Endodermal cell (in vitro differentiated cells): ENCODE results near the gene SLC25A39. TPM values are rescaled to one million over a fixed set of nuclear protein-coding genes. Genes with fewer than 3 reads are reported as not detected.
A peak's percentile ranks its signal among the peaks of the same experiment; 100 is the strongest.

Experiments
- DNase-seq: peaks from one replicate; pipeline ENCODE4 v3.0.0-alpha.2; 2017
- H3K27ac ChIP-seq: 2 replicates; pipeline ENCODE4 v1.5.1; 2013; ENCODE audit warnings: mild to moderate bottlenecking, low read depth, low read length, moderate library complexity
- H3K27me3 ChIP-seq: 2 replicates; pipeline ENCODE4 v1.6.1; 2013; ENCODE audit warnings: mild to moderate bottlenecking, low read length, moderate library complexity; ENCODE audit not compliant: insufficient read depth, control insufficient read depth, poor library complexity, severe bottlenecking
- H3K36me3 ChIP-seq: 2 replicates; pipeline ENCODE4 v1.7.0; 2013; ENCODE audit warnings: mild to moderate bottlenecking, low read length, moderate library complexity; ENCODE audit not compliant: control insufficient read depth, insufficient read depth
- H3K4me1 ChIP-seq: one replicate; pipeline ENCODE4 v1.7.0; 2013; ENCODE audit warnings: low read length; ENCODE audit not compliant: control insufficient read depth, insufficient read depth
- H3K4me3 ChIP-seq: 2 replicates; pipeline ENCODE4 v1.5.1; 2013; ENCODE audit warnings: mild to moderate bottlenecking, low read length, moderate library complexity
- H3K9ac ChIP-seq: 2 replicates; pipeline ENCODE4 v1.6.1; 2013; ENCODE audit warnings: mild to moderate bottlenecking, low read length, moderate library complexity; ENCODE audit not compliant: poor library complexity, severe bottlenecking; ENCODE audit errors: extremely low read depth
- H3K9me3 ChIP-seq: 2 replicates; pipeline ENCODE4 v1.6.1; 2013; ENCODE audit warnings: mild to moderate bottlenecking, low read length, moderate library complexity; ENCODE audit not compliant: control insufficient read depth
- H3K27ac Mint-ChIP-seq: 2 replicates; pipeline ENCODE4 v1.8.0; 2020; ENCODE audit warnings: mixed read lengths
- H3K27me3 Mint-ChIP-seq: 2 replicates; pipeline ENCODE4 v1.8.0; 2021; ENCODE audit warnings: mild to moderate bottlenecking, mixed read lengths; ENCODE audit not compliant: insufficient read depth
- H3K36me3 Mint-ChIP-seq: 2 replicates; pipeline ENCODE4 v1.8.0; 2020; ENCODE audit warnings: low read depth, mixed read lengths
- H3K4me1 Mint-ChIP-seq: 2 replicates; pipeline ENCODE4 v1.8.0; 2020; ENCODE audit warnings: mixed read lengths
- H3K4me3 Mint-ChIP-seq: 2 replicates; pipeline ENCODE4 v1.8.0; 2020; ENCODE audit warnings: mild to moderate bottlenecking, moderate library complexity, mixed read lengths
- H3K9me3 Mint-ChIP-seq: 2 replicates; pipeline ENCODE4 v1.8.0; 2020; ENCODE audit warnings: mild to moderate bottlenecking, mixed read lengths
- WGBS, 2 experiments: methylation state at CpG; one replicate each; pipeline versions ENCODE4 v1.1.5 to v1.1.7; 2013; ENCODE audit warnings: missing lambda C conversion rate in 2 of 2, mixed read lengths in 1 of 2; ENCODE audit not compliant: insufficient coverage in 1 of 2, insufficient read length in 1 of 2; 5-methylcytosine and 5-hydroxymethylcytosine counted together
- total RNA-seq, 2 donors: library from RNA; stranded (reverse); fragmentation: NEBNext Ultra II Directional in 1 of 2; extraction: Animal tissue kit (Norgen Biotek cat#: 25700) in 1 of 2; gene quantifications; 2 replicates in 1 of 2; 3 replicates in 1 of 2; pipeline ENCODE4 v1.2.1, GENCODE V29; 2021
- TF ChIP-seq, protein P1 (sequence below): fragments of 200-600 bp; sonication (generic); conservative IDR thresholded peaks from 2 replicates; pipeline ENCODE4 v1.5.0; 2021; ENCODE audit warnings: antibody characterized with exemption, mild to moderate bottlenecking

The SLC25A39 gene
- total RNA-seq, 2 donors from 2014 or later: 191 to 201 TPM

DNA sequence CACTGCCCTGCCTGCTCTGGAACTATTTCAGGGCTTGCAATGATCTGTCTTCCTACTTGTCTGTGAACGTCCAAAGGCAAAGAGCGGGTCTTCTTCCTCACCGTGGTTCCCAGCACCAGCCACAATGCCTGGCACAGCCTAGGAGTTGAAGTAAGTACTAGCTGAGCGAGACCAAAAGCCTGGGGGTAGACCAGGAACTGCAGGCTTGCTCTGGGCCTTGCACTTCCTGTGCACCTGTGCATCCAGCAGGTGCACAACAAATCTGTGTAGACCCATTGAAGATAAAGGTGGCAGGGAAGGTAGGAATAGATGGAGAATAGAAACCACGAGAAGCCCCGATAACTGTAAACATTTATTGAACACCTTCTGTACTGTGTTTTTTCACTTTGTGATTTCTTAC lies 34.4 kb upstream of the SLC25A39 start:
- Mint-ChIP-seq H3K27me3 (peaks cover 3% of the 10 kb centered on the region), H3K4me1 (peaks cover 16% of the 10 kb centered on the region), H3K9me3 (no peaks in the 10 kb centered on the region), H3K27ac (no peak overlapping the region), H3K36me3 (peaks cover 12% of the 10 kb centered on the region), H3K4me3 (no peak overlapping the region)
- Histone ChIP-seq H3K27ac (no peak overlapping the region), H3K9me3 (no peaks in the 10 kb centered on the region), H3K36me3 (peaks cover 31% of the 10 kb centered on the region), H3K27me3 (no peaks in the 10 kb centered on the region), H3K9ac (no peak overlapping the region), H3K4me1 (peaks cover 19% of the 10 kb centered on the region), H3K4me3 (no peak overlapping the region)
- TF ChIP-seq, protein P1, sequence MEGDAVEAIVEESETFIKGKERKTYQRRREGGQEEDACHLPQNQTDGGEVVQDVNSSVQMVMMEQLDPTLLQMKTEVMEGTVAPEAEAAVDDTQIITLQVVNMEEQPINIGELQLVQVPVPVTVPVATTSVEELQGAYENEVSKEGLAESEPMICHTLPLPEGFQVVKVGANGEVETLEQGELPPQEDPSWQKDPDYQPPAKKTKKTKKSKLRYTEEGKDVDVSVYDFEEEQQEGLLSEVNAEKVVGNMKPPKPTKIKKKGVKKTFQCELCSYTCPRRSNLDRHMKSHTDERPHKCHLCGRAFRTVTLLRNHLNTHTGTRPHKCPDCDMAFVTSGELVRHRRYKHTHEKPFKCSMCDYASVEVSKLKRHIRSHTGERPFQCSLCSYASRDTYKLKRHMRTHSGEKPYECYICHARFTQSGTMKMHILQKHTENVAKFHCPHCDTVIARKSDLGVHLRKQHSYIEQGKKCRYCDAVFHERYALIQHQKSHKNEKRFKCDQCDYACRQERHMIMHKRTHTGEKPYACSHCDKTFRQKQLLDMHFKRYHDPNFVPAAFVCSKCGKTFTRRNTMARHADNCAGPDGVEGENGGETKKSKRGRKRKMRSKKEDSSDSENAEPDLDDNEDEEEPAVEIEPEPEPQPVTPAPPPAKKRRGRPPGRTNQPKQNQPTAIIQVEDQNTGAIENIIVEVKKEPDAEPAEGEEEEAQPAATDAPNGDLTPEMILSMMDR: no peak
- no peak for DNase-seq
- 91 to 94% methylated on average over 5 to 6 of the region's 6 CpGs for WGBS, 2 experiments

DNA sequence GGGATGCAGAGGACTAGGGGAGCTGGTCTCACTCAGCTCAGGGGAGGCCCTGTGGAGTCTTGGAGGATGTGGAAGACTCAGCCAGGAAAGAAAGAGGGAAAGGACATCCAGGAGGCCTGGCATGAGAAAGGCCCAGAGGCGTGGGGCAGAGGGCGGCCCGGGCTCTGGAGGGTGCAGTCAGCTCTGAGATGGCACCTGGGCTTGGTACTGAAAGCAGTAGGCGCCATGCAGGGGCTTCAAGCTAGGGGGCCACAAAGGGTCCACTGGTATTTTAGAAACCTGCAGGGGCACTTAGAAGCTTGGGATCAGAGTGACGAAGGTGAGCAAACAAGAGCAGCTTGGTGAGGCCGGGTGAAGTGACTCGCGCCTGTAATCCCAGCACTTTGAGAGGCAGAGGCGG lies 33.4 kb upstream of the SLC25A39 start:
- H3K36me3 Mint-ChIP-seq: peaks cover 13% of the 10 kb centered on the region
- H3K4me3 Mint-ChIP-seq: no peak overlapping the region
- peaks cover 32% of the 10 kb centered on the region for H3K36me3 ChIP-seq
- peaks cover 16% of the 10 kb centered on the region for H3K4me1 Mint-ChIP-seq
- WGBS, 2 experiments: 92 to 96% methylated on average over 9 of the region's 9 CpGs
- peaks cover 3% of the 10 kb centered on the region for H3K27me3 Mint-ChIP-seq
- no peaks in the 10 kb centered on the region for H3K9me3 ChIP-seq
- no peak overlapping the region for H3K9ac ChIP-seq
- no peak overlapping the region for H3K27ac ChIP-seq
- no peaks in the 10 kb centered on the region for H3K27me3 ChIP-seq
- TF ChIP-seq, protein P1: peak; percentile 39
- H3K9me3 Mint-ChIP-seq: no peaks in the 10 kb centered on the region
- H3K4me3 ChIP-seq: no peak overlapping the region
- DNase-seq: no peak
- no peak overlapping the region for H3K27ac Mint-ChIP-seq
- peaks cover 17% of the 10 kb centered on the region for H3K4me1 ChIP-seq

DNA sequence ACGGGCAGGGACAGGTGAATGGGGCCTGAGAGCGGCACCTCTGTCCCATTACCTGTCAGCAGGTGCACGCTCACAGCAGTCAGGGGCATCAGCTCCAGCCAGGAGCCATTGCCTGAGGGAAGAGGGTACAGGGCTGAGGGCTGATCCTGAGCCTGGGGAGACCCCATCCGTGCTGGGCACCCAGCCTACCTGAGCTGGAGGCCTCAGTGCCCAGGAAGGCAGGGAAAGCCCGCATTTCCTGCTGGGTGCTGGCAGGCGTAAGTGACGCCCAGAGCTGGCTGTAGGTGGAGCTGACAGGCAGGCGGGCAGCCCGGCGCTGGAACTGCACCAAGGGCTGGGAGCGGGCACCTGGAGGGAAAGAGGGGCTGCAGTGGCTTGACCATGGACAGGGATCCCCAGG lies 31.6 kb upstream of the SLC25A39 start:
- no peak overlapping the region for H3K4me3 Mint-ChIP-seq
- no peak overlapping the region for H3K27ac Mint-ChIP-seq
- DNase-seq: peak; percentile 56
- peaks cover 47% of the 10 kb centered on the region for H3K36me3 ChIP-seq
- no peak overlapping the region for H3K4me3 ChIP-seq
- peaks cover 3% of the 10 kb centered on the region for H3K27me3 Mint-ChIP-seq
- peaks cover 4% of the 10 kb centered on the region for H3K4me1 ChIP-seq
- no peak overlapping the region for H3K27ac ChIP-seq
- TF ChIP-seq, protein P1: no peak
- H3K9ac ChIP-seq: no peak overlapping the region
- no peaks in the 10 kb centered on the region for H3K9me3 ChIP-seq
- 94 to 100% methylated on average over 4 to 11 of the region's 11 CpGs for WGBS, 2 experiments
- H3K4me1 Mint-ChIP-seq: peaks cover 10% of the 10 kb centered on the region
- peaks cover 26% of the 10 kb centered on the region for H3K36me3 Mint-ChIP-seq
- H3K9me3 Mint-ChIP-seq: no peaks in the 10 kb centered on the region
- H3K27me3 ChIP-seq: no peaks in the 10 kb centered on the region
